GM12892 (cell line): ENCODE results near the gene PSD2.

Source experiments
- POLR2A ChIP-seq: IDR thresholded peaks from 2 replicates; pipeline ENCODE4 v1.6.1; 2011; ENCODE audit warnings: low read depth, low read length, control low read depth
- TAF1 ChIP-seq: IDR thresholded peaks from 2 replicates; pipeline ENCODE4 v1.6.1; 2011; ENCODE audit warnings: low read depth, mild to moderate bottlenecking, control low read depth, low read length, borderline replicate concordance

DNA sequence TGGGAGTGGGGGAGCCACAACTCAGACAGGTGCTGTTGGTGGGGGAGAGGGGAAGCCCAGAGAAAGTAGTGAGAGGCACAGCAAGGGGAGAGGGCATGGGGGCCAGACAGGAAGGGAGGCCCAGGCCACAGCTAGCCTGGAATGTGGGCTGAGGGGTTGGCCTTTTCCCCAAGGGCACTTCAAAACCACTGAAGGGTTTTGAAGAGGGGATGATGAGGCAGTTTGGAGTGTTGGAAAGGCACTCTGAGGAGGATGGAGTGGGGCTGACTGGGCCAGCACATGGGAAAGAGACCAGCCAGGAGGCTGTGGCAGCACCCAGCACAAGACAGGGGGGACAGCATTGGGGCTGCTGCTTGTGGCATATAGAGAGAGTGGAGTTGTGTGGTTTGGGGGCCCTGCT lies 3.8 kb downstream of the PSD2 start:
- TF ChIP-seq POLR2A (no peak), TAF1 (no peak)
